Activated CD8-positive, alpha-beta memory T cell treated with anti-CD3 and anti-CD28 coated beads, Interleukin-2, amount 50 U/mL, for 24 hours (primary cell): ENCODE data around the gene TBC1D25.
"Not testable (repeated sequence)": the region's sequence is repeated elsewhere in the genome, so short reads cannot be mapped to it uniquely, and the experiment has no call there.

Source experiments
- DNase-seq: peaks from one replicate; pipeline ENCODE4 v3.0.0-alpha.2; 2020; ENCODE audit errors: extremely low read depth

The TBC1D25 gene

DNA sequence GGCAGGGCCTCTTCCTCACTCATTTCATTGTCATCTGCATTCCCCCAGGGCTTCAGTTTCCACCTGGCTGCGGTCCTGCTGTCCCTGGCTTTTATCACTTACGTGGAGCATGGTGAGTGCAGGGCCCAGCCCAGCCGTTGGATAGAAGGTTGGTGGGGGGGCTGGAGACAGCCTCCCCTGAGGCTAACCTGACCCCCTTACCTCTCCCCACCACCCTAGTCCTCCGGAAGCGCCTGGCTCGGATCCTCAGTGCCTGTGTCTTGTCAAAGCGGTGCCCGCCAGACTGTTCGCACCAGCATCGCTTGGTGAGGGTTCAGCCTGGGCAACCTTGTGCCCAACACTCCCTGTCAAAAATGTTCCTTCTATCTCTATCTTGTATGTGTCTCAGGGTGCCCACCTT, 23.7 kb upstream of the TBC1D25 start:
- DNase-seq: no peak

DNA sequence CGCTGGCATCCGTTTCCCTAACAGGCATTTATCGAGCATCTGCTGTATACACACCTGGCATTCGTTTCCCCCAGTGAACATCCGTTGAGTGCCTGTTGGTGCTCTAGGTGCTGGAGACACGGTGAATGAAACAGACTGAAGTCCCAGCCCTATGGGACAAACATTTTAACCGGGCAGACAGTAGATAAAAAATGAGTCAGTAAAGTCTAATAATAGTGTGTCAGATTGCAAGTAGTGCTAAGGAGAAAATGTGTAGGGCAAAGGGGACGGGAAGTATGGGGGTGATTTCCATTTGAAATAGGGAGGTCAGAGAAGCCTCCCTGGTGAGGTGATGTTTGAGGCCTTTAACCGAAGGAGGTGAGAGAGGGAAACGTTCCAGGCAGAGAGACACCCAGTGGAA, 23.2 kb upstream of the TBC1D25 start:
- no peak for DNase-seq

DNA sequence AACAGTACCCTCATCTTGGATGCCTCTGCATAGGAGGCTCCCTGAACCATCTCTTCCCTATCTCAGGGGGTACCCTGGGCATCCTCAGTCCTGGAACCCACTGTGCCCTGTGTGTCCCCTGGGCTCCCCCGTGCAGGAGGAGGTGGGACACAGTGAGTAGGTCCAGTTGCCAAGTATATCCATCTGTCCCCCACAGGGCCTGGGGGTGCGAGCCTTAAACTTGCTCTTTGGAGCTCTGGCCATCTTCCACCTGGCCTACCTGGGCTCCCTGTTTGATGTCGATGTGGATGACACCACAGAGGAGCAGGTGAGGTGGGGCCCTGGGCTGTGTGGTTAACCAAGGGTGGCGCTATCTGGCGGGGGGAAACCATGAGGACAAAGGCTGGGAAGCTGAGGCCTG, 22.5 kb upstream of the TBC1D25 start:
- DNase-seq: no peak

DNA sequence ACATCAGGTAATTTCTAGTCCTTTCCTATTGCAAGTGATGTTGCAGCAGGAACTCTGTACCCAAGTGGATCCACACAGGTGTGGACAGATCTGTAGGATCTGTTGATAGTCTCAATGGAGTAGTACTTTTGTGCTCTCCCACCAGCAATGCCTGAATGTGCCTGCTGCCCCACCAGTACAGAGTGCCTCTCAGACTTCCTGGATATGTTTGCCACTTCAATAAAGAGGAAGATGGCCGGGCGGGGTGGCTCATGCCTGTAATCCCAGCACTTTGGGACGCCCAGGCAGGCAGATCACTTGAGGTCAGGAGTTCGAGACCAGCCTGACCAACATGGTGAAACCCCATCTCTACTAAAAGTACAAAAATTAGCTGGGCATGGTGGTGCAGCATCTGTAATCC, 20.0 kb upstream of the TBC1D25 start:
- DNase-seq: not testable (repeated sequence)

DNA sequence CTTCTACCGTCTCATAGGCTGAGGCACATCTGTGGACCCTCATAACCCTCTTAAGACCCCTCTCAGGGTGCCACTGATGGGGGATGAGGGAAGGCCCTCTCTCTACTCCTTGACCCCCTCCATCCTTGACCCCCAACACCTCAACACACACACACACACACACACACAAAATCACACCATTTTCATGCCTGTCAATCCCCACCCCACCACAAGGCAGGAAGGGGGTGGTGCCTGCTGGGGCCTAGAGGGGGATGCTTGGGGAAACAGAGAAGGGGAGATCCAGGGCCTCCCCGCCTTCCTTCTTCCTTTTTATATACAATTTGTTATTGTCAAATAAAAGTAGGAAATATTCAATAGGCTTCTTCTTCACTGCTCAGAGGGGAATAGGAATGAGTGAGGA, 19.1 kb upstream of the TBC1D25 start:
- no peak for DNase-seq

DNA sequence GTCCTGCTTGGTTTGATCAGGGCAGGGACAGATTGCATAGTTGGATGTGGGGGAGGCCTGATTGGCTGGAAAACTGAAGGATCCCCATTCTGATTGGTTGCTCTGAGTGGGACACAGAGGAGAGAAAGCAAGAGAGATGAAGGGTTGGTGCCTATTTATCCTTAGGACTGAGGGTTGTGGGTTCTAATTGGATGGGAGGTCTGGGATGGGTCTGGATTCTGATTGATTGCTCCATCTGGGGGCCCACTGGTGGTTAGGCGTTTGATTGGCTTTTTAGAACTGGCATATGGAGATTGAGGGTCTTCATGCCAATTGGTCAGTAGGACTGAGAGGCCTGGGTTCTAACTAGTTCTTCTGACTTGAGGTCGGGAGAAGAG, 18.6 kb upstream of the TBC1D25 start:
- no peak for DNase-seq

DNA sequence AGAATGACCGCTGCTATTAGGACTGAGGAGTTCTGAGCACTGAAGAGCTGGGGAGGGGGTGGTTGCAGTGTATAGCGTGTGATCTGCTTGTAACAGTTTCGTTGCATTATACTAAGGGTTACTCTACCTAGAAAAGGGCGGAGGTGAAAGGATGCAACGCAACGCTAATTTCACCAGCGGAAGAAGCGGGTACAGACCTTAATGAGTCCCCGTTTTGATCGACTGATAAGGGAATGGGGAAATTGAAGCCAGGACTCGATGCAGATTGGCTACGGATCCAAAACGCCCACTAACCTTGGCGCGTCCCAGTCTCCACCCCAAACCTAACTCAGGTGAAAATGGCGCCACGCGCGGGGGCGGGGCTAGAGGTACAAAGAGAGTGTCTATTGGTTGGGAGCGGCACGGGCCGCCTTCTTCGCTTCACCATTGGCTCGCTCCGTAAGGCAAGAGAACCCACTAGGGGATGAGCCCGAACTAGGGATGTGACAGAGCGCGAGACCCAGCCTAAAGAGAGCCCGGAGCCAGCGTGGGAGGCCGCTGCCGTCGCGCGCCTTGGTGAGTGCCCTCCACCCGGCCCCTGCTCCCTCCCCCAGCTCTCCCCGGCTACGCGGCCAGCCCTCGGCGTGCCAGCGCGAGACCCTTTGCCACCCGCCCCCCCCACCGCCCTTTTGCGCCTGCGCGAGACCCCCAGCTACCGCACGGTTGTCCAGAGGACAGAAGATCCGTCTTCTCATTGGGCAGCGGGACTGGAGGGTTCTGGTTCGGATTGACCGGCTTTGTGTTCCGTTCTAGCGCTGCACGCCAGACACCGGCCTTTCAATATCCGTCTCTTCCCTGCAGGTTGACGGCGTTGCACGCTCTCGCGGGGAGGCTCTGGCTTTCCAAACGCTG, 17.9 kb upstream of the TBC1D25 start, which contains the start of gene EBP:
Gene EBP (plus strand): TSS at position 456 of the 891 bp plus-strand sequence. CDS start 1,964 bp downstream, outside the sequence.
- DNase-seq: peak; percentile 84

DNA sequence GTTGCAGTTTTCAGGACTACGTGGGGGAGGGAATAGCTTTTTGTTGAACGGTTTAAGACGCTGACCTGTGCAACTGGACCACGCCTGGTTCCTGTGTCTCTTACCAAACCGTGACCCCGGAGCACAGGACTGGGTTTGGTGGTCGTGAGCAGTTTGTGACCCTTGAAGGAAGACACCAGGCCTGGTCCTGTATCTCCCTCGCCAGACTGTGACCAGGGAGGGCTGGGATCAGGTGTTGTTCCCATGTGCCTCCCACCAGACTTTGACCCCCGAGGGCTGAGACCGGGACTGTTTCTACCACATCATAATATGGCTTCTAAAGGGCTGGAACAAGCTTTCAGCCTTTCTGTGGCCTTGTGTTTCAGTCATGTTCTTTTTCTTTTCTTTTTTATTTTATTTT, 17.2 kb upstream of the TBC1D25 start:
- DNase-seq: no peak

DNA sequence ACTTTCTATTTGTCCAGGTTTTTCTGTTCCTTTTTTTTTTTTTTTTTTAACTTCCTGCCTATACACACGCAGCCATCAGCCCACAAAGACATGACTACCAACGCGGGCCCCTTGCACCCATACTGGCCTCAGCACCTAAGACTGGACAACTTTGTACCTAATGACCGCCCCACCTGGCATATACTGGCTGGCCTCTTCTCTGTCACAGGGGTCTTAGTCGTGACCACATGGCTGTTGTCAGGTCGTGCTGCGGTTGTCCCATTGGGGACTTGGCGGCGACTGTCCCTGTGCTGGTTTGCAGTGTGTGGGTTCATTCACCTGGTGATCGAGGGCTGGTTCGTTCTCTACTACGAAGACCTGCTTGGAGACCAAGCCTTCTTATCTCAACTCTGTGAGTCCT, 15.8 kb upstream of the TBC1D25 start:
- no peak for DNase-seq

DNA sequence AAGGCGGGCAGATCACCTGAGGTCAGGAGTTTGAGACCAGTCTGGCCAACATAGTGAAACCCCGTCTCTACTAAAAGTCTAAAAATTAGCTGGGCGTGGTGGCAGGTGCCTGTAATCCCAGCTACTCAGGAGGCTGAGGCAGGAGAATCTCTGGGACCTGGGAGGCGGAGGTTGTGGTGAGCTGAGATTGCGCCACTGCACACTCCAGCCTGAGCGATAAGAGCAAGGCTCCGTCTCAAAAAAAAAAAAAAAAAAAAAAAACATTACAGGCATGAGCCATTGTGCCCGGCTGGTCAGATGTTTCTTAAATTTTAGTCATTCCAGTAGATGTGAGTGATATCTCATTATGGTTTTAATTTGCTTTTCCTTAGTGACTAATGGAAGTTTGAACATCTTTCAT, 13.7 kb upstream of the TBC1D25 start:
- not testable (repeated sequence) for DNase-seq

DNA sequence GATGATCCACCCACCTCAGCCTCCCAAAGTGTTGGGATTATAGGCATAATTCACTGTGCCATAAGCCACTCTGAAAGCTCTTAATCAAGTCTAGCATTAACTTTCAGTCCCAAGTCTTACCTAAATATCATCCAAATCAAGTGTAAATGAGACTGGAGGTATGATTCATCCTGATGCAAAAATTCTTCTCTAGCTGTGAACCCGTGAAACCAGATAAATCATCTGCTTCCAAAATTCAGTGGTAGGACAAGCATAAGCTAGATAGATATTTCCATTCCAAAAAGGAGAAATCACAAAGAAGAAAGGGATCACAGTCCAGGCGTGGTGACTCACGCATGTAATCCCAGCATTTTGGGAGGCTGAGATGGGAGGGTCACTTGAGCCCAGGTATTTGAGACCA, 8.8 kb upstream of the TBC1D25 start:
- no peak for DNase-seq

DNA sequence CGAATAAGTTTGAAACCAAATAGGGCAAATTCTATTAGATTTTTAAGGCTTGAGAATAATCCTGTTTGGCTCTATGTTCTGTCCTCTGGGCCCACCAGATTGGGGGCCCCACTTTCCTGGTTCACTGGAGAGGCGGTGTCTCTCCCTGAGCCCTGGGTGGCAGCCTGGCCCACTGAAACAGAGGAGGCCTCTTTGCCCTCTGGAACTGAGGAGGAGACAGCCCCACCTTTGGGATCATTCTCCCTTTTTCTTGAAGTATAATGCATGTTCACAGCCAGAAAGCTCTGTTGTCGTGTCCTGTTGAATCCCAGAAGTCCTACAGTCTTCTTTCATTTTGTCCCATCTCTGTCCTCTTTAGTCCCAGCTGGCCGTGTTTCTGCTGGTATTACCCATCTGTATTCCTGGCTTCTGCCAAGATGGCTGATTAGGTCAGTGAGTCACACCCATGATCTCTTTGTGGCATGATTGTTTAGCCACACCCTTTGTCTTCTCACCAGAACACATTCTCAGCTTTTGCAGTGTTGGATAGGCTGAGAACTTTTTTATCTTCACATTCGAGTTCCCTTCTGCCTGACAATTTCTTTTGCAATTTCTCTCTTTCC, 8.1 kb upstream of the TBC1D25 start:
- DNase-seq: no peak

DNA sequence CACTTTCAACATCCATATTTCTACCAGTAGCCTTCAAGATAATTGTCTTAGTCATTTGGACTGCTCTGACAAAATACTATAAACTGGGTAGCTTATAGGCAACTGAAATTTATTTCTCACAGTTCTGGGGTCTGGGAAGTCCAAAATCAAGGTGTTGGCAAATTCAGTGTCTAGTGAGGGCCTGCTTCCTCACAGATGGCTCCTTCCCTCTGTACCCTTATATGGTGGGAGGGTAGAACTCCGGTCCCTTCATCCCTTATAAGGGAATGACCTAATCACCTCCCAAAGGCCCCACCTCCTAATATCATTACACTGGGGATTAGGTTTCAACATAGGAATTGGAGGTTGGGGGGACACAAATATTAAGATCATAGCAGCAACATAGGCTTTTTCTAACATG, 7.4 kb upstream of the TBC1D25 start:
- no peak for DNase-seq

DNA sequence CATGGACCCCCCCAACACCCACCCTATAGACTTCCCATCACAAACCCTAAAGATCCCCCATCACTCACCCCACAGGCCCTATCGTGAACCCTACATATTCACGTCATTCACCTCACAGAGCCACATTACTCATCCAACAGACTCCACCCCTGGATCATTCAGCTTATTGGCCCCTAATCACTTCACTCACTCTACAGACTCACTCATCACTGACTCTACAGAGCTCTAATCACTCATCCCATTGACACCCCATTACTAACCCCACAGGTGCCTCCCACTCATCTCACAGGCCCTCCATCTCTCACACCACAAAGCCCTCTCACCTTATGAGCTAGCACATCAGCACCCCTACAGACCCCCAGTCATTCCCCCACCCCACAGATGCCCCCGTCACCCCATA, 6.3 kb upstream of the TBC1D25 start:
- no peak for DNase-seq

DNA sequence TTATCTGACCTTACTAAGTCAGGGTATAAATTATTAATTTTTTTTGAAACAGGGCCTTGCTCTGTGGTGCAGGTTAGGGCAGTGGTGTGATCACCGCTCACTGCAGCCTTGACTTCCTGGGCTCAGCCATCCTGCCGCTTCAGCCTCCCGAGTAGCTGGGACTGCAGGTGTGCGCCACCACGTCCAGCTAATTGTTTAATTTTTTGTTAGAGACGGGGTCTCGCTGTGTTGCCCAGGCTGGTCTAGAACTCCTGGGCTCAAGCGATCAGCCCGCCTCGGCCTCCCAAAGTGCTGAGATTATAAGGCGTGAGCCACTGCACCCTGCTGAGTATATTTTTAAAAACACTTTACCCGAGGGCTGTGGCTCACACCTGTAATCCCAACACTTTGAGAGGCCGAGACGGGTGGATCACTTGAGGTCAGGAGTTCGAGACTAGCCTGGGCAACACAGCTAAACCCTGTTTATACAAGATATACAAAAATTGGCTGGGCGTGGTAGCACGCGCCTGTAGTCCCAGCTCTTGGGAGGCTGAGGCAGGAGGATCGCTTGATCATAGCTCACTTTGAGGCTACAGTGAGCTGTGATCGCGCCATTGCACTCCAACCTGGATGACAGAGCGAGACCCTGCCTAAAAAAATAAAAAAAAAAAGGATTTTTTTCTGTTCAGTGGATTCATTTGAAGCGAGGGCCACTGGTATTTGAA, 721 bp upstream of the TBC1D25 start:
- no peak for DNase-seq

DNA sequence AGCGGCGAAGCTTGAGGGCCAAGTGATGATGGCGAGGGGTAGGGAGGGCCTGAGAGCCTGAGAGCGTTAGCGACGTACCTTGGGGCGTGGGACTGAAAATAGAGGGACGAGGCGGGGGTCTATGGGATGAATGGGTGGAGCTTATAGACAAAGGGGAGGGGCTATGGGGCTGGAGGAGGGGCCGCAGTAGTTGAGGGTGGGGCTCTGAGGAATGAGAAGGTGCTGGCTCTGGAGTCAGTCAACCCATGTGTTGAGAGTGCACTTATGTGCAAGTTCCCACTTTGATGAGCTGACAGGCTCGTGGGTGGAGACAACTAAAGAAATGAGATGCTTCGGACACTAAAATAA, 488 bp downstream of the TBC1D25 start:
- peak; percentile 18 for DNase-seq

DNA sequence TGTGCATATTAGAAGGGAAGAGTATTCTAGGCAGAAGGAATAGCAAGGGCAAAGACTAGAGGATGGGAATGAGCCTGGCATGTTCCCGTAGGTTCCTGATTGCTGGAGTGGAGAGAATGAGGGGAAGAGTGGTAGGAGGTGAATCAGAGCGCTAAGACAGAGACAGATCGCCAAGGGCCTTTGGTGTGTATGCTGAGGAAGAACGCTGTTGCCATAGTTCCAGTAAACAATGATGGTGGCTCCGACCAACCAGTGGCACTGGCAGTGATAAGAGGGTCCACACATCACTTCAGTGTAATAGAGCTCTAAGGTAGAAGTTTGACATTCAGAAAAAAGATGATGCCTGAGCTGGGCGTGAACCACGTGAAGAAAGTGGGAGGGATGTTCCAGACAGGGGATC, 966 bp downstream of the TBC1D25 start:
- DNase-seq: no peak

DNA sequence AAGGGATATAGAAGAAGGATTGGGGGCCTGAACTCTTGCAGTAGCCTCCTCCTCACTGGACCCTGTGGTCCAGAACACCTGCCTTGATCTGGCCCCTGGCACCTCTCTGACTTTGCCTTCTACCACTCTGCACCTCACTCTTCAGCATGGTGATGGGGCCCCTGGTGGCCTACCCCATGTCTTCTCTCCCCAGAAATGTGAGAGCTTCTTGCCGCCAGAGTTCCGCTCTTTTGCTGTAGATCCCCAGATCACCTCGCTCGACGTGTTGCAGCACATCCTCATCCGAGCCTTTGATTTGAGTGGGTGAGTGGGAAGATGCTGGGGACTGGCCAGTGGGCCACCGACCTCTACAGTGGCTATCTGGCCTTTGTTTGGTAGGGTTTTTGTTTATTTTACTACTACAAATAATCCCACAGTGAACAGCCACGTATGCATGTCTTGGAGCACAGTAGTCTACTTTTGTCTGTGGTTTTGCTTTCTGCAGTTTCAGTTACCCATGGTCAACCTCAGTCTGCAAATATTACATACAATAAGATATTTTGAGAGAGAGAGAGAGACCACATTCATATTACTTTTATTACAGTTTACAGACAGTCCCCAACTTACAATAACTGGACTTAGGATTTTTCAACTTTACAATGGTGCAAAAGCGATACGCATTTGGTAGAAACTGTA, 1.8 kb downstream of the TBC1D25 start:
- DNase-seq: no peak

DNA sequence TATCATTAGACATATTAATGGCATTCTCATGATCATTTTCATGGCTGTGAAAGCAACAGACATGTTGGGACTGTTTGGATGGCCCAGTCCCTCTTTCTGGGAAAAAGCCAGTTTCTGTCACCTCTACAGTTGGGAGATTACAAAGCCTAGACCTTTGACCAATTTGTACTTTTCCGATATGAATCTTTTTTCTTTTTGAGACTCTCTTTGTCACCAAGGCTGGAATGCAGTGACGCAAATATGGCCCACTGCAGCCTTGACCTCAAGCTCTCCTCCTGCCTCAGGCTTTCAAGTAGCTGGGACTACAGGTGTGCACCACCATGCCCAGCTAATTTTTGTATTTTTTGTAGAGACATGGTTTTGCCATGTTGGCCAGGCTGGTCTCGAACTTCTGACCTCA, 9.4 kb downstream of the TBC1D25 start:
- DNase-seq: no peak

DNA sequence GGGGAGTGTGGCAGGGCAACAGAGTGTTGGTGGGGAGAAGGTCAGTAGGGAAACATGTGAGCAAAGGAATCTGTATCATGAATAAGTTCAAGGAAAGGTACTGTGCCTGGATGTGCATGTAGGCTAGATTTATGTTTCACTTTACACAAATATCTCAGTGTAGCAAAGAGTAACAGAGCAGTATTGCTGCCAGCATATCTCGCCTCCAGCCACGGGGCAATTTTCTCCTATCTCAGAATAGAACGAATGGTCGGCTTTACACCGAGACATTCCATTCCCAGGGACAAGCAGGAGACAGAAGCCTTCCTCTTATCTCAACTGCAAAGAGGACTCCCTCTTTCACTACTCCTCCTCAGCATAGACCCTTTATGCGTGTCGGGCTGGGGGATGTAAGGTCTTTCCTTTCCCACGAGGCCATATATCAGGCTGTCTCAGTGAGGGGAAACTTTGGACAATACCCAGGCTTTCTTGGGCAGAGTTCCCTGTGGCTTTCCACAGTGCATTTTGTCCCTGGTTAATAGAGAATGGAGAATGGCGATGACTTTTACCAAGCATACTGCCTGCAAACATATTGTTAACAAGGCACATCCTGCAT, 16.3 kb downstream of the TBC1D25 start:
- DNase-seq: not testable (repeated sequence)

DNA sequence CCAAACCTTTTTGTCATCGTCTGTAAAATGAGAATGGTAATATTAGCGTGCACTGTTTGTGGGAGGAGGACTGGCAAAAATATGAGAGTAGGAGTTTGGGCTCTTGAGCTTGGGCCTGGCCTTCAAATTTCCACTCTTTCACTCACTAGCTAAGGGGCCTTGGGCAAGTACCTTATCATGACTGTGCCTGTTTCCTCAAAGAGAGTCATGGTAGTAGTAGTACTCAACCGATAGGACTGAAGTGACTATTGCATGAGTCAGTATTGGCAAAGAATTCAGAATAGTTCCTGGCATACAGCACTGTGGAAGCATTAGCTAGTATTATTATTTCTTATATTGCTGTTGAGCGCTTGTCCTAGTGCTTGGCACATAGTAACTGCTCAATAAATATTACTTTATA, 18.8 kb downstream of the TBC1D25 start:
- DNase-seq: no peak

DNA sequence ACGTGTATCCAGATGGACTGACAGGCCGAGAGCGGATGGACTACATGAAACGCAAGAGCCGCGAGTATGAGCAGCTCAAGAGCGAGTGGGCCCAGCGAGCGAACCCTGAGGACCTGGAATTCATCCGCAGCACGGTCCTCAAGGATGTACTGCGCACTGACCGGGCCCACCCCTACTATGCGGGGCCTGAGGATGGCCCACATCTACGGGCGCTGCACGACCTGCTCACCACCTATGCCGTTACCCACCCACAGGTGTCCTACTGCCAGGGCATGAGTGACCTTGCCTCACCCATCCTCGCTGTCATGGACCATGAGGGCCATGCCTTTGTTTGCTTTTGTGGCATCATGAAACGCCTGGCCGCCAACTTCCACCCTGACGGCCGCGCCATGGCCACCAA, 20.1 kb downstream of the TBC1D25 start:
- no peak for DNase-seq
